RCC 7860 (cell line): ENCODE data around the gene LRRC28.
A peak's percentile ranks its signal among the peaks of the same experiment; 100 is the strongest.

Experiments
- DNase-seq: peaks from one replicate; pipeline ENCODE4 v3.0.0-alpha.2; 2015; ENCODE audit warnings: low spot score
- FAIRE-seq: peaks from 2 replicates; lab custom pipeline; 2012; peaks lifted over from hg19 to GRCh38; lab: Jason Lieb, UNC

The LRRC28 gene

GRCh38 chr15:99296386-99296785 lies 45.1 kb downstream of the LRRC28 start:
- no peak for DNase-seq
- FAIRE-seq = no peak

GRCh38 chr15:99303907-99304306 lies 52.6 kb downstream of the LRRC28 start:
- FAIRE-seq (no peak), DNase-seq (no peak)

- FAIRE-seq (peak; percentile 83), DNase-seq (peak; percentile 31)
Observed at GRCh38 chr15:99305761-99306505, 54.7 kb downstream of the LRRC28 start.

- FAIRE-seq (no peak), DNase-seq (no peak)
Observed at GRCh38 chr15:99306694-99307338, 55.5 kb downstream of the LRRC28 start.

- DNase-seq (no peak), FAIRE-seq (no peak)
Observed at GRCh38 chr15:99307735-99308134, 56.5 kb downstream of the LRRC28 start.

GRCh38 chr15:99310745-99311144 lies 59.5 kb downstream of the LRRC28 start:
- DNase-seq (no peak), FAIRE-seq (no peak)

GRCh38 chr15:99312228-99312627 lies 60.9 kb downstream of the LRRC28 start:
- FAIRE-seq = no peak
- DNase-seq = no peak

- no peak for DNase-seq
- FAIRE-seq = no peak
Observed at GRCh38 chr15:99312794-99313193, 61.5 kb downstream of the LRRC28 start.

- no peak for FAIRE-seq
- DNase-seq = no peak
Observed at GRCh38 chr15:99315636-99316035, 64.4 kb downstream of the LRRC28 start.

- DNase-seq = no peak
- no peak for FAIRE-seq
Observed at GRCh38 chr15:99320374-99321215, 69.3 kb downstream of the LRRC28 start.

- FAIRE-seq = no peak
- DNase-seq = no peak
Observed at GRCh38 chr15:99321468-99321867, 70.2 kb downstream of the LRRC28 start.

GRCh38 chr15:99322643-99323405 lies 71.5 kb downstream of the LRRC28 start:
- FAIRE-seq (peak; percentile 80), DNase-seq (no peak)

- DNase-seq (peak; percentile 88), FAIRE-seq (peak; percentile 98)
Observed at GRCh38 chr15:99324082-99324620, 72.9 kb downstream of the LRRC28 start.

- FAIRE-seq = no peak
- DNase-seq = no peak
Observed at GRCh38 chr15:99324700-99325099, 73.4 kb downstream of the LRRC28 start.

- DNase-seq (peak; percentile 51), FAIRE-seq (peak; percentile 89)
Observed at GRCh38 chr15:99326235-99326634, 75.0 kb downstream of the LRRC28 start.

GRCh38 chr15:99328106-99329072 lies 77.1 kb downstream of the LRRC28 start:
- FAIRE-seq (no peak), DNase-seq (no peak)

GRCh38 chr15:99331381-99331780 lies 80.1 kb downstream of the LRRC28 start:
- DNase-seq = no peak
- FAIRE-seq = no peak

- FAIRE-seq = no peak
Observed at GRCh38 chr15:99333413-99333812, 82.1 kb downstream of the LRRC28 start.

GRCh38 chr15:99333981-99334380 lies 82.7 kb downstream of the LRRC28 start:
- FAIRE-seq = no peak
- DNase-seq = no peak

More at GRCh38 chr15:99333413-99333812, 82.1 kb downstream of the LRRC28 start:
- no peak for DNase-seq
